K562 treated with DMSO at 1 percent for 12 hours (cell line): Measurements from ENCODE around the gene CAP2. TPM values are rescaled to one million over a fixed set of nuclear protein-coding genes. Genes with fewer than 3 reads are reported as not detected.

ENCODE experiments used
- total RNA-seq: library from RNA; unstranded; fragments of 300-600 nt; gene quantifications from 2 replicates; pipeline ENCODE4 v1.2.3, GENCODE V29; 2022; ENCODE audit not compliant: insufficient read depth

Gene CAP2, protein sequence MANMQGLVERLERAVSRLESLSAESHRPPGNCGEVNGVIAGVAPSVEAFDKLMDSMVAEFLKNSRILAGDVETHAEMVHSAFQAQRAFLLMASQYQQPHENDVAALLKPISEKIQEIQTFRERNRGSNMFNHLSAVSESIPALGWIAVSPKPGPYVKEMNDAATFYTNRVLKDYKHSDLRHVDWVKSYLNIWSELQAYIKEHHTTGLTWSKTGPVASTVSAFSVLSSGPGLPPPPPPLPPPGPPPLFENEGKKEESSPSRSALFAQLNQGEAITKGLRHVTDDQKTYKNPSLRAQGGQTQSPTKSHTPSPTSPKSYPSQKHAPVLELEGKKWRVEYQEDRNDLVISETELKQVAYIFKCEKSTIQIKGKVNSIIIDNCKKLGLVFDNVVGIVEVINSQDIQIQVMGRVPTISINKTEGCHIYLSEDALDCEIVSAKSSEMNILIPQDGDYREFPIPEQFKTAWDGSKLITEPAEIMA
- total RNA-seq = 0.37 TPM in 1 of 2 replicates, not detected in the other

DNA sequence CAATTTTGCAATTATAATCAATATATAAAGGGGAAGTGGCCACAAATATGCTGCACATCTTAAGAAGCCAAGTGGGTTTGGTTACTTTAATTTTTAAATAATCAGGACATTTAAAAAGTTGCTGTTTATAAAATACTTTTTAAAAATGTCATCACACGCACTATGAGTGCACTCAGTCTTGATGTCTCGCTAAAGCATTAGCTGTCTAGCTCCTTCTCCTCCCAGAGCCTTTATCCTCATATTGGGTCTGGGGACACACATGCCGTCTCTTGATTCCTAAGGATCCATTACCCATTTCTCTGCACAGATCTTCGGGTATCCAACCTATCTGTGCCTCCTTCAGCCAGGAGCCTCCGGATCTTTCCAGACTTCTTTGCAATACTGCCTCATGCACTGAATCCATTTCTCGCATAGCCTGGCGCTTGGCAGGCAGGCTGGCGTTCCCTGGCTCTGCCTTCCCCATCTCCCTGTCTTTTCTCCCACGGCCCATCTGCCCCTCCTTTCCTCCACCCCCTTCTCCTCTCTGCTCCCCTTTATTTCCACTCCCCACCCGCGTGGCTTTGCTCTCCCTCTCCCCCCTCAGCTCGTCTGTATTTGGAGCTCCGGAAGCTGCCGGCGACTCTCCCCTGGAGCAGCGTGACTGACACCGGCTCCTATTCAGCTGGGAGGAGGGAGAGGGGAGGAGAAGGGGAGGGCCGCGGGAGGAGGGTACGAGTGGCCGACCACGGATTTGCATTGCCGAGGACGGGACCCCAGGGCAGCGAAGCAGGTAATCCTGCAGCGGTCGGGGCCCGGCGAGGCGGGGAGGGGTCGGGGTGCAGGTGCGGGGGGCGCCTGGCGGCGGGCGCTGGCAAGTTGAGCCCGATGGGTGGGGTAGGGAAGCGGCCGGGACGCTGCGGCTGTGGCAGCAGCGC, at the start of gene CAP2:
CAP2 (plus strand) TSS at position 618 of the 914 bp plus-strand sequence. CDS start 27,961 bp downstream, outside the sequence.

DNA sequence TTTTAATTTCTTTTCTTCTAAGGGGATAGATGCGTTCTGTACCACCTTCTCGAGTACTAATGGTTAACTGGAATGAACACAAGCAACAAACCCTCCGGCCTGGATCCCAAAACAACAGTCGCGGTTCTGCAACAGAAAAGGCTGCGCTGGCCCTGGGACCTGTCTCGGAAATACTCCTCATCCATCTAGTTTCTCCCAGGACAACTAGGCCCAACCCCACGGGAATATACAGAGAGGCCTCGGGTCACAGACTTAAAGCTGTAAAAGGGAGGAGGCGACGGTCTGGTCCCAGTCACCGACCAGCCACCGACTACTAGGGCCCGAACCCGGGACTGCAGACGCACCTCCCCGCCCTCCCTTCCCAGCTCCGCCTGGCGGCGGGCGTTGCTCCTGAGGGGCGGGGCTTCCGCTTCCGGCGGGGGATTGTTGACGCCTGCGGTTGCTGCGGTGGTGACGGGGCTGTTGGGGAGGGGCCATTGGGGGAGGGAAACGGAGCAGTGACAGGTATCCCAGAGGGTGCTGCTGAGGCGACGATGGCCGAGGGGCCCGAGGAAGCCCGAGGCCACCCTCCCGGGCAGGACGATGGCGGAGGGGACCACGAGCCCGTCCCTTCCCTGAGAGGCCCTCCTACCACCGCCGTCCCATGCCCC, 206.6 kb downstream of the CAP2 start, which contains the start of gene FAM8A1:
FAM8A1 (plus strand) TSS at position 426 of the 650 bp plus-strand sequence; CDS start at position 534, 108 bp downstream.

Other genes starting within 250 kb of the CAP2 start
- gene RBM24, start 112.2 kb upstream of the CAP2 start, total RNA-seq = not detected in 2 replicates
- gene FAM8A1, start 206.7 kb downstream of the CAP2 start, total RNA-seq = 9.4 and 31.2 TPM in 2 replicates